ENCODE results near the gene KAT7.
A peak's percentile ranks its signal among the peaks of the same experiment; 100 is the strongest.

The KAT7 gene

GRCh38 chr17:49742166-49742638 lies 46.3 kb upstream of the KAT7 start:
- Histone ChIP-seq H3K4me2 (peak overlapping the region; percentile 87), H3K27me3 (ENCODE audit: insufficient read depth, low read depth) (no peaks in the 10 kb centered on the region), H3K36me3 (ENCODE audit: insufficient read depth) (no peaks in the 10 kb centered on the region), H3K27ac (peak overlapping the region; percentile 95), H3K4me3 (IDR thresholded peaks at IDR 0.05; ENCODE audit: insufficient read depth, low read depth, low read length) (no peak overlapping the region), H3K4me1 (ENCODE audit: low read depth, poor library complexity, severe bottlenecking) (peaks cover 98% of the 10 kb centered on the region), H2AFZ (ENCODE audit: low read depth) (no peak overlapping the region), H3K79me2 (ENCODE audit: insufficient read depth, low read depth) (peaks cover 92% of the 10 kb centered on the region), H3K9ac (peak overlapping the region; percentile 58), H4K20me1 (ENCODE audit: insufficient read depth) (no peaks in the 10 kb centered on the region)
- no peak for TF ChIP-seq CTCF (conservative IDR thresholded peaks at IDR 0.05; ENCODE audit: low read depth, low read length)

- Histone ChIP-seq H3K4me3 (IDR thresholded peaks at IDR 0.05; ENCODE audit: insufficient read depth, low read depth, low read length) (no peak overlapping the region), H3K27ac (peak overlapping the region; percentile 94), H3K27me3 (ENCODE audit: insufficient read depth, low read depth) (no peaks in the 10 kb centered on the region), H2AFZ (ENCODE audit: low read depth) (no peak overlapping the region), H3K4me1 (ENCODE audit: low read depth, poor library complexity, severe bottlenecking) (peaks cover 97% of the 10 kb centered on the region), H3K36me3 (ENCODE audit: insufficient read depth) (no peaks in the 10 kb centered on the region), H3K79me2 (ENCODE audit: insufficient read depth, low read depth) (peaks cover 87% of the 10 kb centered on the region), H3K9ac (peak overlapping the region; percentile 61; the same call in 1 of the 2 replicates), H4K20me1 (ENCODE audit: insufficient read depth) (no peaks in the 10 kb centered on the region), H3K4me2 (peak overlapping the region; percentile 98)
- no peak for TF ChIP-seq CTCF (conservative IDR thresholded peaks at IDR 0.05; ENCODE audit: low read depth, low read length)
These were observed 43.0 kb upstream of the KAT7 start for GRCh38 chr17:49745175-49746139.

- no peak overlapping the region for H2AFZ ChIP-seq (ENCODE audit: low read depth)
- peaks cover 97% of the 10 kb centered on the region for H3K4me1 ChIP-seq (ENCODE audit: low read depth, poor library complexity, severe bottlenecking)
- H3K36me3 ChIP-seq (ENCODE audit: insufficient read depth): no peaks in the 10 kb centered on the region
- no peak for TF ChIP-seq CTCF (conservative IDR thresholded peaks at IDR 0.05; ENCODE audit: low read depth, low read length)
- H3K4me3 ChIP-seq (IDR thresholded peaks at IDR 0.05; ENCODE audit: insufficient read depth, low read depth, low read length): no peak overlapping the region
- peak overlapping the region; percentile 61 for H3K9ac ChIP-seq
- no peaks in the 10 kb centered on the region for H4K20me1 ChIP-seq (ENCODE audit: insufficient read depth)
- H3K4me2 ChIP-seq: peak overlapping the region; percentile 98
- peak overlapping the region; percentile 94 for H3K27ac ChIP-seq
- H3K27me3 ChIP-seq (ENCODE audit: insufficient read depth, low read depth): no peaks in the 10 kb centered on the region
- peaks cover 87% of the 10 kb centered on the region for H3K79me2 ChIP-seq (ENCODE audit: insufficient read depth, low read depth)
These were observed 41.5 kb upstream of the KAT7 start for GRCh38 chr17:49746791-49747490.

GRCh38 chr17:49747632-49748031 lies 40.8 kb upstream of the KAT7 start:
- H3K9ac ChIP-seq: peak overlapping the region; percentile 61; the same call in 1 of the 2 replicates
- no peak overlapping the region for H2AFZ ChIP-seq (ENCODE audit: low read depth)
- H3K27me3 ChIP-seq (ENCODE audit: insufficient read depth, low read depth): no peaks in the 10 kb centered on the region
- H3K4me2 ChIP-seq: peak overlapping the region; percentile 98
- TF ChIP-seq CTCF (conservative IDR thresholded peaks at IDR 0.05; ENCODE audit: low read depth, low read length): no peak
- peaks cover 97% of the 10 kb centered on the region for H3K4me1 ChIP-seq (ENCODE audit: low read depth, poor library complexity, severe bottlenecking)
- H3K4me3 ChIP-seq (IDR thresholded peaks at IDR 0.05; ENCODE audit: insufficient read depth, low read depth, low read length): no peak overlapping the region
- H3K79me2 ChIP-seq (ENCODE audit: insufficient read depth, low read depth): peaks cover 87% of the 10 kb centered on the region
- peak overlapping the region; percentile 94 for H3K27ac ChIP-seq
- H4K20me1 ChIP-seq (ENCODE audit: insufficient read depth): no peaks in the 10 kb centered on the region
- no peaks in the 10 kb centered on the region for H3K36me3 ChIP-seq (ENCODE audit: insufficient read depth)
